Heart right ventricle (tissue), 16 donors: ENCODE data around the gene SPSB2. TPM values are rescaled to one million over a fixed set of nuclear protein-coding genes. Genes with fewer than 3 reads are reported as not detected.
"Not testable (repeated sequence)": the region's sequence is repeated elsewhere in the genome, so short reads cannot be mapped to it uniquely, and the experiment has no call there.

Experiments
- ATAC-seq, 8 donors: fragments of 200-7000 bp; cut with Tn5 transposase; one replicate each; pipeline ENCODE4 v1.9.1; 2020; ENCODE audit warnings: mild to moderate bottlenecking in 8 of 8, moderate library complexity in 8 of 8, moderate number of reproducible peaks in 1 of 8
- DNase-seq, 2 donors: peaks; one replicate each; pipeline ENCODE4 v3.0.0-alpha.2; 2020
- H3K27ac ChIP-seq, 10 donors: fragments of 200-600 bp; sonication (generic) in 2 of 10; one replicate each; pipeline versions ENCODE4 v1.5.0 to v1.8.0; 2020 to 2022; ENCODE audit warnings: mild to moderate bottlenecking in 3 of 10
- H3K27me3 ChIP-seq, 7 donors: fragments of 200-600 bp; one replicate each; pipeline ENCODE4 v1.8.0; 2021 to 2022; ENCODE audit warnings: mild to moderate bottlenecking in 2 of 7
- H3K36me3 ChIP-seq, 9 donors: fragments of 200-600 bp; sonication (generic) in 1 of 9; one replicate each; pipeline versions ENCODE4 v1.5.0 to v1.8.0; 2020 to 2022; ENCODE audit warnings: mild to moderate bottlenecking in 2 of 9
- H3K4me1 ChIP-seq, 9 donors: fragments of 200-600 bp; sonication (generic) in 1 of 9; one replicate each; pipeline versions ENCODE4 v1.5.0 to v1.8.0; 2020 to 2022; ENCODE audit warnings: mild to moderate bottlenecking in 4 of 9
- H3K4me3 ChIP-seq, 10 donors: fragments of 200-600 bp; sonication (generic) in 2 of 10; one replicate each; pipeline versions ENCODE4 v1.5.0 to v1.8.0; 2020 to 2022; ENCODE audit warnings: mild to moderate bottlenecking in 7 of 10, moderate library complexity in 2 of 10
- H3K9me3 ChIP-seq, 11 donors: fragments of 200-600 bp in 10 of 11; sonication (generic) in 2 of 11; one replicate each; pipeline versions ENCODE4 v1.5.0 to v1.8.0; 2013 to 2022; ENCODE audit warnings: mild to moderate bottlenecking in 2 of 11, control low read depth in 1 of 11, moderate library complexity in 1 of 11
- CTCF ChIP-seq, 9 donors: fragments of 200-600 bp; sonication (generic) in 2 of 9; IDR thresholded peaks; one replicate each; pipeline versions ENCODE4 v1.5.0 to v1.8.0; 2021 to 2022; ENCODE audit warnings: antibody characterized with exemption in 9 of 9, mild to moderate bottlenecking in 5 of 9, moderate library complexity in 1 of 9
- WGBS, 2 donors: extraction: QIAGEN DNeasy Blood & Tissue Kit; methylation state at CpG; one replicate each; pipeline ENCODE4 v1.1.7; 2013; ENCODE audit warnings: inconsistent platforms in 1 of 2; 5-methylcytosine and 5-hydroxymethylcytosine counted together
- intact Hi-C, 10 donors: fragments of 100-400 bp; cut with DNase I; formaldehyde crosslinking; loops; one replicate each; pipeline versions ENCODE4 v1.11.1 to v1.14.2; 2022
- polyA plus RNA-seq, 2 donors: library from polyadenylated mRNA; stranded (reverse); fragments of 200-250 nt; gene quantifications; one replicate each; pipeline ENCODE4 v1.2.3, GENCODE V29; 2013
- total RNA-seq, 10 donors: library from RNA; stranded (reverse); fragmentation: NEBNext Ultra II Directional in 3 of 10; extraction: Animal tissue kit (Norgen Biotek cat#: 25700) in 3 of 10; gene quantifications; one replicate each; pipeline versions ENCODE4 v1.2.1 to v1.2.4, GENCODE V29; 2021 to 2023
- donor health status: Arrhythmogenic right ventricular cardiomyopathy.
- donor health status: ischemic (EF 13 %, LVEDD 7.1; RV severe dilation, severe dysfunction).
- donor health status: healthy with polysubstance abuse.
- donor health status: DM: no; HTN: yes; CAD: no.
- donor health status: DM: no; HTN: no; CAD: no.
- donor health status: ischemic (EF 25% LVEDD 6.9; RV normal size, moderate dysfunction).
- donor health status: ischemic (EF 25% LVEDD 5.7; RV mildly dilated, moderate dysfunction).
- donor health status: healthy.
- donor health status: DM: yes; HTN: yes; CAD: no.
- donor health status: Ischemic cardiomyopathy.
- donor health status: ischemic (EF 35%, LVEDD 5.7; RV mildly dilated, moderate dysfunction).
- donor health status: nonischemic (EF 11% LVEDD 7.7; RV severe dilation, severe dysfunction).
- donor health status: DM: yes; HTN: yes; CAD: no.
- donor health status: PGD.
- donor health status: ischemic (EF 29% LVEDD 5.4; RV normal size, mild dysfunction).
- donor health status: nonischemic (EF 23%, LVEDD 6.1; RV moderate dilation, normal function).

The SPSB2 gene
- total and polyA plus RNA-seq, 12 donors, result 2.0 to 5.6 (median 3.4) TPM

- intact Hi-C loops, result no loop called here
- WGBS, 2 donors, result 87 to 92% methylated on average over 4 of the region's 4 CpGs
- H3K27ac ChIP-seq, result no peak overlapping the region
- peaks cover 0 to 26% (median 0%) of the 10 kb centered on the region in 7 donors for H3K27me3 ChIP-seq
- DNase-seq, result no peak
- TF ChIP-seq CTCF (IDR thresholded peaks at IDR 0.05), result no peak
- peaks cover 0 to 18% (median 11%) of the 10 kb centered on the region in 9 donors for H3K4me1 ChIP-seq
- H3K9me3 ChIP-seq, result no peaks in the 10 kb centered on the region
- ATAC-seq, result no peak
- H3K36me3 ChIP-seq, result peaks cover 0 to 21% (median 0%) of the 10 kb centered on the region in 9 donors
- no peak overlapping the region for H3K4me3 ChIP-seq
Observed at GRCh38 chr12:6909421-6910145, 36.5 kb upstream of the SPSB2 start.

- ATAC-seq, H3K27ac ChIP-seq, intact Hi-C loops, H3K9me3 ChIP-seq, H3K4me3 ChIP-seq, DNase-seq: not testable (repeated sequence)
- Histone ChIP-seq H3K36me3 (peaks cover 0 to 21% (median 0%) of the 10 kb centered on the region in 9 donors), H3K4me1 (peaks cover 0 to 16% (median 11%) of the 10 kb centered on the region in 9 donors), H3K27me3 (peaks cover 0 to 12% (median 0%) of the 10 kb centered on the region in 7 donors)
- 96% methylated on average over 11 of the region's 11 CpGs for WGBS, 2 donors
Observed at GRCh38 chr12:6908141-6908540, 35.0 kb upstream of the SPSB2 start.

- no peak for DNase-seq
- H3K4me3 ChIP-seq, result peak overlapping the region in 7 of 10 donors; percentile 66 to 89 (median 78)
- H3K27ac ChIP-seq, result peak overlapping the region in 6 of 10 donors; percentile 69 to 90 (median 88)
- no peaks in the 10 kb centered on the region for H3K9me3 ChIP-seq
- ATAC-seq, result peak in 1 of 8 donors; percentile 11
- TF ChIP-seq CTCF (IDR thresholded peaks at IDR 0.05), result no peak
- intact Hi-C loops, result no loop called here
- H3K4me1 ChIP-seq, result peaks cover 0 to 16% (median 11%) of the 10 kb centered on the region in 9 donors
- H3K36me3 ChIP-seq, result peaks cover 0 to 21% (median 0%) of the 10 kb centered on the region in 9 donors
- WGBS, 2 donors, result 55 to 67% methylated on average over 5 of the region's 5 CpGs
- H3K27me3 ChIP-seq, result no peaks in the 10 kb centered on the region
Observed at GRCh38 chr12:6905414-6906040, 32.4 kb upstream of the SPSB2 start.

- 4 to 5% methylated on average over 34 of the region's 34 CpGs for WGBS, 2 donors
- intact Hi-C loops, result no loop called here
- no peak for TF ChIP-seq CTCF (IDR thresholded peaks at IDR 0.05)
- ATAC-seq (peak; percentile 94 to 99 (median 98)), DNase-seq (peak; percentile 93 to 98)
- H3K4me1 ChIP-seq, result peaks cover 0 to 22% (median 11%) of the 10 kb centered on the region in 9 donors
- H3K27ac ChIP-seq, result peak within 1 kb of the TSS; percentile 30 to 90 (median 81)
- H3K27me3 ChIP-seq, result no peaks in the 10 kb centered on the region
- peaks cover 0 to 21% (median 0%) of the 10 kb centered on the region in 9 donors for H3K36me3 ChIP-seq
- H3K9me3 ChIP-seq, result no peaks in the 10 kb centered on the region
- peak within 1 kb of the TSS; percentile 52 to 89 (median 76) for H3K4me3 ChIP-seq
Observed at GRCh38 chr12:6904280-6905276, 31.5 kb upstream of the SPSB2 start, which contains the start of gene LRRC23. TSS of gene LRRC23 (plus strand) at chr12:6904822. CDS start at chr12:6905634, 812 bp downstream.
